TTC549 (cell line): ENCODE results near the gene DVL1.

ENCODE experiments used
- FAIRE-seq: peaks from 2 replicates; lab custom pipeline; 2012; peaks lifted over from hg19 to GRCh38; lab: Jason Lieb, UNC

DVL1 gene

DNA sequence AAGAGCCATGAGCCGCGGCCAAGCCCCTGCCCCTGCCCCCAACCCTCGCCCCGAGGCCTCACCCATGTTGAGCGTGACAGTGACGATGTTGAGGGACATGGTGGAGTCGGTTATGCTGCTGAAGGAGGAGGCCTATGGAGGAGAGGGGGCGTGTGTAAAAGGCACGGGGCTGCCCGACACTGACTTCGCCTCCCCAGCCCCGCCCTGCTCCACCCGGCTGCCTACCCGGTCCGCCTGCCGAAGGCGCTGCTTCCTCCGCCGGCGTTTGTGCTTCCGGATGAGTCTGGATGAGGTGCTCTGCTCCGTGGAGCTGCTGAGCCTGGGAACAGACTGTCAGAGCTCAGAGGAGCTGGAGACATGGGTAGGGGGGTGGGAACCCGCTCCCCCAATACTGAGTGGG is 9.0 kb downstream of the DVL1 start:
- FAIRE-seq = no peak

DNA sequence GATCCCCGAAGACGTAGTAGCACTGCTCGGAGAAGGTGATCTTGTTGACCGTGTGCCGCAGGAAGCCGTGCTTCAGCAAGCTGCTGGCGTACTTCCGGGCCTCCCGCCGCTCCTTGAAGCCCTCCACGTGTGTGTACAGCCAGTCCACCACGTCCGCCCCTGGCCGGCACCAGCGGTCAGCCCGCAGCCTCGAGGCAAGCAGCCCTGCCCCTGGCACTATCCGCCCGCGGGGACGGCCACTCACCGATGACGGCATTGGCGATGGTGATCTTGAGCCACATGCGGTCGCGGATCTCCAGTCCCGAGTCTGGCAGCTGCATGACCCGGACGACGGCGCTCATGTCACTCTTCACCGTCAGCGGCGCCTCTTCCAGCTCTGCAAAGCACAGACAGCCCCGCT is 10.9 kb downstream of the DVL1 start:
- no peak for FAIRE-seq

DNA sequence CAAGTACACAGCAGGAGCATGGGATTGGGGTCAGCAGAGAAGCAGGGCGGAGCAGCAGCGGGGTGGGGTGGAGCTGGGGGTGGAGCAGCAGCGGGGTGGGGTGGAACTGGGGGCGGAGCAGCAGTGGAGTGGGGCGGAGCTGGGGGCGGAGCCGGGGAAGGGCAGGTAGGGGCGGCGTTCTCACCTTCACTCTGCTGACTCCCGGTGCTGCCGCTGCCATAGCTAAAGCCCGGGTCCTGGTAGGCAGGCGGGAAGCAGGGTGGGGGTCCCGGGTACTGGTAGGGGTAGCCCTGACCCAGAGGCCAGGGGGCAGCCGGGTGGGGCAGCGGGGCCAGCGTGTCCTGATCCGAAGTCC is 11.4 kb downstream of the DVL1 start:
- no peak for FAIRE-seq

DNA sequence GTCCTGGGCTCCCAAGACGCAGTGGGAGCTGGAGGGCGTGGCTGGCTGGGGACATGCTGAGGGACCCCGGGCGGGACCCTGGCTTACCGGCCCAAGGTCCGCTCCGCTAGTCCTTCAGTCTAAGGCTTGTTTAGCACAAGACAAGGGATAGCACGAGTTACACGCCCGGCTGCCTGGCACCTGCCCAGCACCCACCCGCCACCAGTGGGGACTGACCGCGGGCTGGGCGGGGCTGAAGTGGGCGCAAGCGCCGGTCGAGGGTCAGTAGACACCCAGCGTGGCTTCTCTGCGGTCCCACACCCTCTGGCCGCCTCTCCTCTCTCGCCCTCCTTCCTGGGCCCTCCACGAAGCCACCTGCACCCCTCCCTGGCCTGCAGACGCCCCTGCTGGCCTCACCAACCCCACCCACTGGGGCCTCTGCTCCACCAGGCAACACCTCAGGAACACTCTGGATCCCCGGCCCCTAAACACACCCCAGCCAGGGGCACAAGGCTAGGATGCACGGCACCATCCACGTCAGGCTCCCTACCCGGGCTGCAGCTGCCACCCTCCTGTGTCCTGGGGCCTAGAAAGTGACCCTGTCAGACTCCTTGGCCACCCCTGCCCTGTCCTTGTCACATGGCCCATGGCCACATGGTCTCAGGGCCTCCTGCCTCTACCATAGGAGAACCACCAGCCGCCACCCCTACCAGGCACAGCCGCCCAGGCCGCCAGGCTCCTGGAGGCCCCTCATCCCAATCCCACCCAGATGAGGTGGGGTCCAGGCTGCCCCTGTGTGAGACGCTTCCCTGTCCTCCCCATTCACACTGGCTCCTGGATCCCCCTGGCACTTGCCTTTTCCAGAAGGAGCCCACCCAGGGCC is 12.1 kb downstream of the DVL1 start:
- no peak for FAIRE-seq

DNA sequence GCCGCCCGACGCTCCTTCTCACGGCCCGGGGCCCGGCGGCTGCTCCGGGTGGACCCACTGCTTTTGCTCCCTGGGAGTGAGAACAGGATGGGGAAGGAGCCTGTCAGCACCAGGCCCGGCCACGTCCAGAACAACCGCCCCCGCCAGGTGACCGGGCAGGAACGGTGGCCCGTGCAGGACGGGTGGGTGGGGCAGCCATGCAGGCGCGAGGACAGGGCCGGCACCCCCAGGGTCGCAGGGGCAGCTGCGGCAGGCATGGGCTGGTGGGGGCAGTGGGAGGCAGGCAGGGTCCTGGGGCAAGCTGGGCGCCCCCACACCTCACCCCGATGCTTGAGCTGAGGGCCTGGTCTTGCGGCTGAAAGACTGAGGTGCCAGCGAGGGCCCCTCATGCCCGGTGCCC is 12.8 kb downstream of the DVL1 start:
- FAIRE-seq = no peak

DNA sequence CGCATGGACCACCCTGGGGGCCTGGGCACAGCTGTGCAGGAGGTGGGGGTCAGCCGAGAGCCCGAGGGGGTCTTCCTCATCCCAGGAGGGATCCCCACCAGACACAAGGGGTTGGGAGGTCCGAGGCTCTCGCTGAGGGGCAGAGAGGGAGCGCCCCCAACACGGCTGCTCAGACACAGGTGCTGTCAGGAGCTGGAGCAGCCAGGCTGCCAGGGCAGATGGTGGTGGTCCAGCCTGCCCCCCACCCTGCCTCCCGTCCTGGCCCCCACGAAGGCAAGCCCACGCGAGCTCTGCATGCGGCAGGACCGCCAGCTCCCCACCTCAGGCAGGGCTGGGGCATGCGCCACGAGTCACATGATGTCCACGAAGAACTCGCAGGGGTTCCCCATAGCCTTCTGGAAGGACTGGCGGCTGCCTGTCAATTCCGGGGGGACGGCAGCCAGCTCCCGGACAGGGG is 13.4 kb downstream of the DVL1 start:
- no peak for FAIRE-seq

DNA sequence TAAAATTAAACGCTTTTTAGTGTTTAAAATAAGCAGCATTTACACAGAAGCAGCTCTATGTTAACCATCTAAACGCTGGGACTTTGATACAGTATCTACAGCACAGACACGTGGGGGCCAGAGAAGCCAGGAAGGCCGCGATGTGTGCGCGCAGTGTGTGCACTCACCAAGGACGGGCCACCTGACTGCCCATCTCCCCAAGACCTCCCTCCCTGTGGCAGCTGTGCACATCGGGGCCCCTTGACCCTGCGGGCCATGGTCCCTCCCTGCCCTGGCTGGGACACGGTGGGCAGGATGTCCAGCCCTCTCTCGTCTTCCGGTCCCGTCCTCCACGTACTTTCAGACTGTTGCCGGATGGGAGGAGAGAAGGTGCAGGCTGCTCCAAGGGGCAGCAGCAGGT is 13.9 kb downstream of the DVL1 start:
- FAIRE-seq = no peak

DNA sequence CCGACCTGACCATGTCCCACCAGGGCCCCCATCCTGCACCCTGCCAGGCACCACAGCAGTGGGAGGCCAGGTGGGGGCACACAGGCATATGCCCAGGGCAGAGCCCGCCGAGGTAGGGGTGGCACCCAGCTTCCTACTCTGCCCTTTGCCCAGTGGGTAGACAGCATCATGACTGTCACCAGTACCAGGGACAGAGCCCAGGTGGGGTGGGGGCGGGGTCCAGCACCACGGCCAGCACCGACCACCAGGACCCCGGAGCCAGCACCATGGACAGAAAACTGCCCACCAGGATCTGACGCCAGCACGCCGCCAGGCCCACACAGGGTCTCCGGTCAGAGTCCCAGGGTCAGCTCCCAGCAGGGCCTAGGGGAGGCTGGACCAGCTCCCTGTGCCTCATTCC is 14.4 kb downstream of the DVL1 start:
- no peak for FAIRE-seq

DNA sequence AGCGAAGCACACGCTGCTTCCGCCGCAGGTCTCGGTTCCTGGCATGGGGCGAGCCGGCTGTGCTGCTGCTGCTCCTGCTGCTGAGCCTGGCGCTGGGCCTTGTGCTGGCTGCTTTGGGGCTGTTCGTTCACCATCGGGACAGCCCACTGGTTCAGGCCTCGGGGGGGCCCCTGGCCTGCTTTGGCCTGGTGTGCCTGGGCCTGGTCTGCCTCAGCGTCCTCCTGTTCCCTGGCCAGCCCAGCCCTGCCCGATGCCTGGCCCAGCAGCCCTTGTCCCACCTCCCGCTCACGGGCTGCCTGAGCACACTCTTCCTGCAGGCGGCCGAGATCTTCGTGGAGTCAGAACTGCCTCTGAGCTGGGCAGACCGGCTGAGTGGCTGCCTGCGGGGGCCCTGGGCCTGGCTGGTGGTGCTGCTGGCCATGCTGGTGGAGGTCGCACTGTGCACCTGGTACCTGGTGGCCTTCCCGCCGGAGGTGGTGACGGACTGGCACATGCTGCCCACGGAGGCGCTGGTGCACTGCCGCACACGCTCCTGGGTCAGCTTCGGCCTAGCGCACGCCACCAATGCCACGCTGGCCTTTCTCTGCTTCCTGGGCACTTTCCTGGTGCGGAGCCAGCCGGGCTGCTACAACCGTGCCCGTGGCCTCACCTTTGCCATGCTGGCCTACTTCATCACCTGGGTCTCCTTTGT is 15.5 kb downstream of the DVL1 start:
- FAIRE-seq = no peak

DNA sequence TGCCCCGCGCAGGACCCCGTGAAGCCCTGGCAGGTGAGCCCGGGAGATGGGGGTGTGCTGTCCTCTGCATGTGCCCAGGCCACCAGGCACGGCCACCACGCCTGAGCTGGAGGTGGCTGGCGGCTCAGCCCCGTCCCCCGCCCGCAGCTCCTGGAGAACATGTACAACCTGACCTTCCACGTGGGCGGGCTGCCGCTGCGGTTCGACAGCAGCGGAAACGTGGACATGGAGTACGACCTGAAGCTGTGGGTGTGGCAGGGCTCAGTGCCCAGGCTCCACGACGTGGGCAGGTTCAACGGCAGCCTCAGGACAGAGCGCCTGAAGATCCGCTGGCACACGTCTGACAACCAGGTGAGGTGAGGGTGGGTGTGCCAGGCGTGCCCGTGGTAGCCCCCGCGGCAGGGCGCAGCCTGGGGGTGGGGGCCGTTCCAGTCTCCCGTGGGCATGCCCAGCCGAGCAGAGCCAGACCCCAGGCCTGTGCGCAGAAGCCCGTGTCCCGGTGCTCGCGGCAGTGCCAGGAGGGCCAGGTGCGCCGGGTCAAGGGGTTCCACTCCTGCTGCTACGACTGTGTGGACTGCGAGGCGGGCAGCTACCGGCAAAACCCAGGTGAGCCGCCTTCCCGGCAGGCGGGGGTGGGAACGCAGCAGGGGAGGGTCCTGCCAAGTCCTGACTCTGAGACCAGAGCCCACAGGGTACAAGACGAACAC is 16.3 kb downstream of the DVL1 start:
- FAIRE-seq = no peak

DNA sequence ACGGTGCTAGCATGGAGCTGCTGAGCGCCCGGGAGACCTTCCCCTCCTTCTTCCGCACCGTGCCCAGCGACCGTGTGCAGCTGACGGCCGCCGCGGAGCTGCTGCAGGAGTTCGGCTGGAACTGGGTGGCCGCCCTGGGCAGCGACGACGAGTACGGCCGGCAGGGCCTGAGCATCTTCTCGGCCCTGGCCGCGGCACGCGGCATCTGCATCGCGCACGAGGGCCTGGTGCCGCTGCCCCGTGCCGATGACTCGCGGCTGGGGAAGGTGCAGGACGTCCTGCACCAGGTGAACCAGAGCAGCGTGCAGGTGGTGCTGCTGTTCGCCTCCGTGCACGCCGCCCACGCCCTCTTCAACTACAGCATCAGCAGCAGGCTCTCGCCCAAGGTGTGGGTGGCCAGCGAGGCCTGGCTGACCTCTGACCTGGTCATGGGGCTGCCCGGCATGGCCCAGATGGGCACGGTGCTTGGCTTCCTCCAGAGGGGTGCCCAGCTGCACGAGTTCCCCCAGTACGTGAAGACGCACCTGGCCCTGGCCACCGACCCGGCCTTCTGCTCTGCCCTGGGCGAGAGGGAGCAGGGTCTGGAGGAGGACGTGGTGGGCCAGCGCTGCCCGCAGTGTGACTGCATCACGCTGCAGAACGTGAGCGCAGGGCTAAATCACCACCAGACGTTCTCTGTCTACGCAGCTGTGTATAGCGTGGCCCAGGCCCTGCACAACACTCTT is 17.0 kb downstream of the DVL1 start:
- no peak for FAIRE-seq

DNA sequence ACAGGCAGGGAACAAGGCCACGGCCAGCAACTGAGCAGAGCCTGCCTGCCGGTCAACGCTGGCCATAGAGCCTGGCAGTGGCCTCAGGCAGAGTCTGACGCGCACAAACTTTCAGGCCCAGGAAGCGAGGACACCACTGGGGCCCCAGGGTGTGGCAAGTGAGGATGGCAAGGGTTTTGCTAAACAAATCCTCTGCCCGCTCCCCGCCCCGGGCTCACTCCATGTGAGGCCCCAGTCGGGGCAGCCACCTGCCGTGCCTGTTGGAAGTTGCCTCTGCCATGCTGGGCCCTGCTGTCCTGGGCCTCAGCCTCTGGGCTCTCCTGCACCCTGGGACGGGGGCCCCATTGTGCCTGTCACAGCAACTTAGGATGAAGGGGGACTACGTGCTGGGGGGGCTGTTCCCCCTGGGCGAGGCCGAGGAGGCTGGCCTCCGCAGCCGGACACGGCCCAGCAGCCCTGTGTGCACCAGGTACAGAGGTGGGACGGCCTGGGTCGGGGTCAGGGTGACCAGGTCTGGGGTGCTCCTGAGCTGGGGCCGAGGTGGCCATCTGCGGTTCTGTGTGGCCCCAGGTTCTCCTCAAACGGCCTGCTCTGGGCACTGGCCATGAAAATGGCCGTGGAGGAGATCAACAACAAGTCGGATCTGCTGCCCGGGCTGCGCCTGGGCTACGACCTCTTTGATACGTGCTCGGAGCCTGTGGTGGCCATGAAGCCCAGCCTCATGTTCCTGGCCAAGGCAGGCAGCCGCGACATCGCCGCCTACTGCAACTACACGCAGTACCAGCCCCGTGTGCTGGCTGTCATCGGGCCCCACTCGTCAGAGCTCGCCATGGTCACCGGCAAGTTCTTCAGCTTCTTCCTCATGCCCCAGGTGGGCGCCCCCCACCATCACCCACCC is 17.9 kb downstream of the DVL1 start, which contains the start of gene TAS1R3:
TSS of gene TAS1R3 (plus strand) at position 213 of the 898 bp plus-strand sequence. CDS start at position 279, 66 bp downstream.
- no peak for FAIRE-seq

DNA sequence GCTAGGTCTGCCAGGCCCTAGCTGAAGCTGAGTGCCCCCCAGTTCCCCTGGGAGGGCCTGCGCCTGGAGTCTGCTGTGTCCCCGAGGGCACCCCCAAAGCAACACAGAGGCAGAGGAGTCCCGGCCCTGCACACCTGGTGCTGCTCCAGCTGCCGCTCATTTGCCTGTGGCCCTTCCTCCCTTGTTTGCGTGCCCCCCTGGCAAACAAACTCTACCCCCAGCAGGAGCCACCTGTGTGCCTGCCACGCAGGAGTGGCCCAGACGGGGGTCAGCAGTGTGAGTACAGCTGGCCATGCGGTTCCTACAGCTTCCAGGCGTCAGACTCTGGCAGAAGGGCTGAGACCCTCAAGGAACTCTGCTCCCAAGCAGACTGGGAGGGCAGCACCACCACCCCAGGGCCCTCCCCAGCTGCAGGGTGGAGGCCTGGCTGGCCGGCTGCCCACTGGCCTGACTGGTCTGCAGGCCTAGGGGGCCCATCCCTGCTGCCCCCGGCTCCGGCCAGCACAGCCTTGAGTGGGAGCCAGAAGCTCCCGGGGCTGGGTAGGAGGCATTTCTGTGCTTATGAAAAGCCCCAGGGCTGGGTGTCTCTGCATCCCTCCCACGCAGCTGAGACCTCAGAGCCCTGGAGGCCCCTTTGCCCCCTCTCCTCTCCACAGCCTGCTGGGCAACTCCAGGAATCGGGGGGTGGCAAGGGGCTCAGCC is 18.7 kb downstream of the DVL1 start:
- no peak for FAIRE-seq

DNA sequence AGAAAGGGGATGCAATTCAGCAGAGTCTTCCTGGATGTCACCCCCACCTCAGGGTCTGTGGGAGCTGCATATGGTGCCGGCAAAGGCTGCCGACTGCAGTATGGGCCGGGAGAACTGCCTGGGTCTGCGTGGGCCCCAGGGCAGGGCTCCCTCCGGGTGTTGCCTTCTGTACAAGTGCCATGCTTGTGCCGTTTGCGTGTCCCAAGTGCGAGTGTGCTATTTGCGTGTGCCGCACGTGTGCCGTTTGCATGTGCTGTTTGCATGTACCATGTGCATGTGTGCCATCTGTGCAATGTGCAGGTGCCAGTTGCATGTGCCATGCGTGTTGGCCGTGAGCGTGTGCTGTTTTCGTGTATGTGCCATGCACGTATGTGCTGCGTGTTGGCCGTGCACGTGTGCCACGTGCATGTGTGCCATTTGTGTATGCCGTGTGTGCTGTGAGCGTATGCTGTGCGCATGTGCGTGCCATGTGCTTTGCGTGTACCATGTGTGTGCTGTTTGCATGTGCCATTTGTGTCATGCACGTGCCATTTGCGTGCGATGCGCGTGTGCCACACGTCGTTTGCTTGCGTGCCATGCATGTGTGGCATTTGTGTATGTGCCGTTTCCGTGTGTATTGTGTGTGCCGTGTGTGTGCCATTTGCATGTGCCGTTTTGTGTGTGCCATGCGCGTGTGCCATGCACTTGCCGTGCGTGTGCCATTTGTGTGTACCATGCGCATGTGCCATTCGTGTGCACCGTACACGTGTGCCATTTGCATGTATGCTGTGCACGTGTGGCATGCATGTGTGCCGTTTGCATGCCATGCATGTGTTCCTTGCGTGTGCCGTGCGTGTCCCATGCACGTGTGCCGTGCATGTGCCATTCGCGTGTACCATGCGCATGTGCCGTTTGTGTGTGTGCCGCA is 19.7 kb downstream of the DVL1 start:
- FAIRE-seq = no peak

DNA sequence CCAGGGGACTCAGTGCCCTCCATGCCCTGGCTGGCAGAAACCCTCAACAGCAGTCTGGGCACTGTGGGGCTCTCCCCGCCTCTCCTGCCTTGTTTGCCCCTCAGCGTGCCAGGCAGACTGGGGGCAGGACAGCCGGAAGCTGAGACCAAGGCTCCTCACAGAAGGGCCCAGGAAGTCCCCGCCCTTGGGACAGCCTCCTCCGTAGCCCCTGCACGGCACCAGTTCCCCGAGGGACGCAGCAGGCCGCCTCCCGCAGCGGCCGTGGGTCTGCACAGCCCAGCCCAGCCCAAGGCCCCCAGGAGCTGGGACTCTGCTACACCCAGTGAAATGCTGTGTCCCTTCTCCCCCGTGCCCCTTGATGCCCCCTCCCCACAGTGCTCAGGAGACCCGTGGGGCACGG is 21.0 kb downstream of the DVL1 start:
- no peak for FAIRE-seq

DNA sequence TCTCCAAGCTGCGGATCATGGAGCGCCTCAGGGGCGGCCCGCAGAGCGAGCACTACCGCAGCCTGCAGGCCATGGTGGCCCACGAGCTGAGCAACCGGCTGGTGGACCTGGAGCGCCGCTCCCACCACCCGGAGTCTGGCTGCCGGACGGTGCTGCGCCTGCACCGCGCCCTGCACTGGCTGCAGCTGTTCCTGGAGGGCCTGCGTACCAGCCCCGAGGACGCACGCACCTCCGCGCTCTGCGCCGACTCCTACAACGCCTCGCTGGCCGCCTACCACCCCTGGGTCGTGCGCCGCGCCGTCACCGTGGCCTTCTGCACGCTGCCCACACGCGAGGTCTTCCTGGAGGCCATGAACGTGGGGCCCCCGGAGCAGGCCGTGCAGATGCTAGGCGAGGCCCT is 21.9 kb downstream of the DVL1 start:
- no peak for FAIRE-seq

DNA sequence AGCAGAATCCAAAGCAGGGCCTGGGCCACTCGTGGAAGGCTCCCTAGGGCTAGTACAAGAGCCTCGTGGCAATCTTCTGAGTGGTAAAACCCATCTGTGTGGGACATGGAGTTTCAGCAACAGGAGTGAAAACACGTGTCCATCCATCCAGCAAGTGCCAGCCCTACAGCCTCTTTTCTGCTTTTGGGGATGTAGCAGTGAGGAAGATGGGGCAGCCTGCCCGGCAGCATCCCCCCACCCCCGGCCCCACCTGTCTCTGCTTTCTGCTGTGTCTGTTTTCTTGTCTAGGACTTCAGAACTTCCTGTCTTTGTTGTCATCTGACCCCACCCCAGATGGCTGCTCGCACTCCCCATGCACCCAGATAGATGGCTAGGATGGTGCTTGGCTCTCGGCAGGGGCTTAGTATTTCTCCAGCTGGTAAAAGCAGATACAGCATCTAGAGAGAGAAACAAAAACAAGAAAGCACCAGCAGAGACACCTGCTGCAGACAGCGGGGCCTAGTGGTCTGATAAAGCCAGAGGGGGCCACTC is 23.1 kb downstream of the DVL1 start:
- FAIRE-seq = no peak

DNA sequence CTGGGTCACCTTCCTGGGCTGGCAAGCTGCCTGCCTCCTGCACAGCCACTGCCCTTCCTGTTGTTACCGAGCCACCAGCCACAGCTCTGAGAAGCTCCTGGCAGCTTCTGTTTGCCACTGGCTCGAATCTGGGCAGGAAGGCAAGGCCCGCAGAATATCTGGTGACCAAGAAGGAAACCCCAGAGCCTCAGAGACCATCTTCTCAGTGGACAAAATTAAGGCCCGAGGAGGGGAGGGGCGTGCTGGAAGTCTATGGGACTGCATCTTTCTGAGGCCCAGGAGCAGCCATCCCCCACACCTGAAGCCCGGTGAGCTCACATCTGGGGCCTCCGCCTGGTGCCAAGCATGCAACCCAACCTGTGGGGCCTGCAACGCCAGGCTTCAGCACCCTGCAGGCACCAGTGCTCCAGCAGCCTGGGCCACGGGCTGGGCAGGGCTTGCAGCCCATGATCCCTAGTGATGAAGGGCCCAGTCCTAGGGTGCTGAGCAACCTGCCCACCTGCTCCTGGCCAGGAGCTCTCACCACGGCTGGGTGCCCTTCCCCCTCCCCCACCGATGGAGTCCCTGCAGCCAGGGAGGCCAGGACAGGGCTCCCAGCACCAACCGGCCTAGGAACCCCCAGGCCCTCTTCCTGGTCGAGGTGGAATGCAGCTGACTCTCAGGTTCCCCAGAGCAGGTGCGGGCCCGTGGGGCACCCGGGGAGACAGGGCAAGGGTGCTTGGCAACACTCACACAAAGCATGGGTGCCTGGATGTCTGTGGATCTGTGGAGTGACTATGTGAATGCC is 23.7 kb downstream of the DVL1 start:
- FAIRE-seq = no peak
